Mesothelial cell of epicardium (in vitro differentiated cells): Measurements from ENCODE around the gene ECPAS. TPM values are rescaled to one million over a fixed set of nuclear protein-coding genes. Genes with fewer than 3 reads are reported as not detected.

ENCODE experiments used
- DNase-seq, 2 experiments: peaks; one replicate each; pipeline ENCODE4 v3.0.0; 2021; ENCODE audit warnings: low spot score in 2 of 2; ENCODE audit not compliant: unreplicated experiment in 2 of 2
- H3K27ac Mint-ChIP-seq: 2 replicates; pipeline ENCODE4 v1.8.0; 2021; ENCODE audit warnings: mixed read lengths
- H3K27me3 Mint-ChIP-seq: 2 replicates; pipeline ENCODE4 v1.8.0; 2021; ENCODE audit warnings: low read depth, mixed read lengths
- H3K36me3 Mint-ChIP-seq: 2 replicates; pipeline ENCODE4 v1.8.0; 2021; ENCODE audit warnings: mixed read lengths
- H3K4me1 Mint-ChIP-seq: 2 replicates; pipeline ENCODE4 v1.8.0; 2021; ENCODE audit warnings: mixed read lengths
- H3K4me3 Mint-ChIP-seq: 2 replicates; pipeline ENCODE4 v1.8.0; 2021; ENCODE audit warnings: mild to moderate bottlenecking, moderate library complexity, mixed read lengths
- H3K9me3 Mint-ChIP-seq: 2 replicates; pipeline ENCODE4 v1.8.0; 2021; ENCODE audit warnings: mixed read lengths
- CTCF ChIP-seq: fragments of 200-600 bp; sonication (generic); IDR thresholded peaks from one replicate; pipeline ENCODE4 v1.5.0; 2021; ENCODE audit warnings: antibody characterized with exemption; ENCODE audit not compliant: unreplicated experiment
- total RNA-seq: library from RNA; stranded (reverse); gene quantifications from 3 replicates; pipeline ENCODE4 v1.2.1, GENCODE V29; 2021

Gene ECPAS
- total RNA-seq, 1 donor from 2014 or later = 84.7 TPM

GRCh38 chr9:111362526-111362925 lies 121.7 kb downstream of the ECPAS start:
- H3K4me3 Mint-ChIP-seq = no peak overlapping the region
- peaks cover 9% of the 10 kb centered on the region for H3K4me1 Mint-ChIP-seq
- H3K27me3 Mint-ChIP-seq = no peaks in the 10 kb centered on the region
- DNase-seq = no peak
- no peaks in the 10 kb centered on the region for H3K9me3 Mint-ChIP-seq
- no peak overlapping the region for H3K27ac Mint-ChIP-seq
- TF ChIP-seq CTCF = no peak
- H3K36me3 Mint-ChIP-seq = peaks cover 28% of the 10 kb centered on the region

GRCh38 chr9:111360881-111361280 lies 123.3 kb downstream of the ECPAS start:
- DNase-seq = no peak
- Mint-ChIP-seq H3K36me3 (peaks cover 22% of the 10 kb centered on the region), H3K27ac (no peak overlapping the region), H3K9me3 (no peaks in the 10 kb centered on the region), H3K4me1 (peaks cover 9% of the 10 kb centered on the region), H3K27me3 (no peaks in the 10 kb centered on the region), H3K4me3 (no peak overlapping the region)
- no peak for TF ChIP-seq CTCF

GRCh38 chr9:111356481-111357244 lies 127.5 kb downstream of the ECPAS start:
- no peak for DNase-seq
- peaks cover 1% of the 10 kb centered on the region for H3K36me3 Mint-ChIP-seq
- peaks cover 17% of the 10 kb centered on the region for H3K9me3 Mint-ChIP-seq
- H3K4me1 Mint-ChIP-seq = no peaks in the 10 kb centered on the region
- H3K27me3 Mint-ChIP-seq = no peaks in the 10 kb centered on the region
- peak overlapping the region; percentile 64 for H3K27ac Mint-ChIP-seq
- no peak overlapping the region for H3K4me3 Mint-ChIP-seq
- TF ChIP-seq CTCF = no peak

- H3K27me3 Mint-ChIP-seq = peaks cover 4% of the 10 kb centered on the region
- H3K4me3 Mint-ChIP-seq = no peak overlapping the region
- no peaks in the 10 kb centered on the region for H3K36me3 Mint-ChIP-seq
- no peak overlapping the region for H3K27ac Mint-ChIP-seq
- H3K9me3 Mint-ChIP-seq = peaks cover 17% of the 10 kb centered on the region
- no peaks in the 10 kb centered on the region for H3K4me1 Mint-ChIP-seq
- no peak for DNase-seq
- TF ChIP-seq CTCF = no peak
These were observed 131.6 kb downstream of the ECPAS start for GRCh38 chr9:111352545-111352944.

- DNase-seq = no peak
- Mint-ChIP-seq H3K27ac (no peak overlapping the region), H3K27me3 (peaks cover 4% of the 10 kb centered on the region), H3K4me1 (no peaks in the 10 kb centered on the region), H3K9me3 (peaks cover 17% of the 10 kb centered on the region), H3K36me3 (no peaks in the 10 kb centered on the region), H3K4me3 (no peak overlapping the region)
- TF ChIP-seq CTCF = no peak
These were observed 133.6 kb downstream of the ECPAS start for GRCh38 chr9:111350556-111350955.
